ENCODE measurements around the gene ZNF697.

ZNF697 gene

GRCh38 chr1:119683893-119684292, 35.8 kb upstream of the ZNF697 start:
- Histone ChIP-seq H3K27ac (no peak overlapping the region), H3K4me3 (no peak overlapping the region)
- DNase-seq (ENCODE audit: low spot score): no peak
- no peak for TF ChIP-seq CTCF (IDR thresholded peaks at IDR 0.05)

- Histone ChIP-seq H3K4me3 (no peak overlapping the region), H3K27ac (no peak overlapping the region)
- DNase-seq (ENCODE audit: low spot score): no peak
- no peak for TF ChIP-seq CTCF (IDR thresholded peaks at IDR 0.05)
Observed at GRCh38 chr1:119682141-119682540, 34.1 kb upstream of the ZNF697 start.

GRCh38 chr1:119681560-119681959, 33.5 kb upstream of the ZNF697 start:
- DNase-seq (ENCODE audit: low spot score): no peak
- no peak overlapping the region for H3K27ac ChIP-seq
- no peak overlapping the region for H3K4me3 ChIP-seq
- no peak for TF ChIP-seq CTCF (IDR thresholded peaks at IDR 0.05)

- no peak for DNase-seq (ENCODE audit: low spot score)
- no peak for TF ChIP-seq CTCF (IDR thresholded peaks at IDR 0.05)
- Histone ChIP-seq H3K4me3 (no peak overlapping the region), H3K27ac (no peak overlapping the region)
Observed at GRCh38 chr1:119680723-119681122, 32.7 kb upstream of the ZNF697 start.

GRCh38 chr1:119680193-119680592, 32.1 kb upstream of the ZNF697 start:
- TF ChIP-seq CTCF (IDR thresholded peaks at IDR 0.05): no peak
- no peak overlapping the region for H3K27ac ChIP-seq

GRCh38 chr1:119679223-119679622, 31.2 kb upstream of the ZNF697 start:
- DNase-seq (ENCODE audit: low spot score): no peak
- H3K4me3 ChIP-seq: no peak overlapping the region
- TF ChIP-seq CTCF (IDR thresholded peaks at IDR 0.05): no peak
- no peak overlapping the region for H3K27ac ChIP-seq

More at GRCh38 chr1:119680193-119680592, 32.1 kb upstream of the ZNF697 start:
- DNase-seq (ENCODE audit: low spot score): no peak
- H3K4me3 ChIP-seq: no peak overlapping the region

- no peak for TF ChIP-seq CTCF (IDR thresholded peaks at IDR 0.05)
- DNase-seq (ENCODE audit: low spot score): no peak
- Histone ChIP-seq H3K27ac (peak overlapping the region in 1 of 2 donors; percentile 50), H3K4me3 (no peak overlapping the region)
Observed at GRCh38 chr1:119676571-119677206, 28.6 kb upstream of the ZNF697 start.

All from coronary artery (tissue), 2 donors.